ENCODE data around the gene MAP2K1. TPM values are rescaled to one million over a fixed set of nuclear protein-coding genes. Genes with fewer than 3 reads are reported as not detected.
"Not testable (repeated sequence)": the region's sequence is repeated elsewhere in the genome, so short reads cannot be mapped to it uniquely, and the experiment has no call there.

The MAP2K1 gene
- total RNA-seq, 1 donor from 2014 or later, result 66.5 TPM

DNA sequence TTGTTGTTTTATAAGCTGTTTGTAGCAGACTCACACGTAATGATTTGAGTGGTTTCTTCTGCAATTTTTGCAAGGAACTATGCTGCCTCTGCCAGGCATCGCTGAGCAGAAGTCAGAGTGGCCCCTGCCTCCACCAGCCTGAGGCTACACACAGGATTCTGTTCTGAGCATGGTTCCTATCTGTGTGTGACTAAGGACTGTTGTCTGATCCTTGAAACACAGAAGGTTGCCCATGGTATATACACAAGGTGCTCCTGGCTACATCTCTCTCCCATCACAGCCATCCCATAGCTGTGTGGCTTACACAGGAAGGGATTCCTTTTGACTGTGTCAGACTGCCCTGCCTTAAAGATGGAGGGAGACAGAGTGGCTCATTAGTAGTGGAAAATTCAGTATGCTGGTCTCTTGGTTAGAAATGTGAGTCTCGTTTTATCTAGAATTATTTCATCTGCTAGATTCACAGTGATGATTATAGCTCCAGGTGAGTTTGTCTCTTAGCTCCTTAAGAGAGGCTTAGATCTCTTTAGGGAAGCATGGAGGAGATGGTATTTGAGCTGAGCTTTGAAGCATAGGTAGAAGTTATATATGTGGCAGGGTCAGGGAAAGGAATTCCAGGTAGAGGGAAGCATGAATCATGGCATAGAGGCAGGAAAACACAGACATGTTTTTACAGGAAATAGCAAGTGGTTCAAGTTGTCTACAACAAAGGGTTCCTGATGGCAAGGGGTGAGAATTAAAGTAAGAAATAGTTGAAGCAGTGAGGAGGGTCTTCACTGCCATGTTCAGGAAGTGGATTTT is 73.3 kb downstream of the MAP2K1 start:
- H3K79me2 ChIP-seq (ENCODE audit: insufficient read depth, low read length), result no peaks in the 10 kb centered on the region
- Mint-ChIP-seq H3K9me3 (ENCODE audit: unreplicated experiment) (peaks cover 3% of the 10 kb centered on the region), H3K36me3 (ENCODE audit: low read depth, unreplicated experiment) (peaks cover 18% of the 10 kb centered on the region), H3K4me3 (ENCODE audit: unreplicated experiment) (peak overlapping the region; percentile 68), H3K4me1 (ENCODE audit: low read depth, unreplicated experiment) (peaks cover 19% of the 10 kb centered on the region), H3K27me3 (ENCODE audit: low read depth, unreplicated experiment) (no peaks in the 10 kb centered on the region), H3K27ac (ENCODE audit: unreplicated experiment) (peak overlapping the region; percentile 27)
- FAIRE-seq, result no peak
- TF ChIP-seq CTCF (IDR thresholded peaks at IDR 0.05; ENCODE audit: insufficient read depth, low read depth, low read length), result no peak
- DNase-seq (ENCODE audit: low read depth), result peak; percentile 66
- no peaks in the 10 kb centered on the region for H3K9me3 ChIP-seq (ENCODE audit: insufficient read depth, low read depth, low read length)
- peak overlapping the region; percentile 1 for H3K9ac ChIP-seq (ENCODE audit: low read length)
- no peak overlapping the region for H3K27ac ChIP-seq (ENCODE audit: low read depth, low read length)
- peaks cover 19% of the 10 kb centered on the region for H3K4me1 ChIP-seq (ENCODE audit: insufficient read depth, low read length)
- H3K4me3 ChIP-seq (ENCODE audit: insufficient read depth, low read depth, low read length), result no peak overlapping the region
- no peak overlapping the region for H2AFZ ChIP-seq (ENCODE audit: low read depth, low read length)
- H3K4me2 ChIP-seq (ENCODE audit: low read length), result peak overlapping the region; percentile 20
- H3K27me3 ChIP-seq (ENCODE audit: insufficient read depth, low read length), result no peaks in the 10 kb centered on the region
- no peaks in the 10 kb centered on the region for H3K36me3 ChIP-seq (ENCODE audit: insufficient read depth, low read length)
- H4K20me1 ChIP-seq (ENCODE audit: insufficient read depth, low read length), result peaks cover 7% of the 10 kb centered on the region

DNA sequence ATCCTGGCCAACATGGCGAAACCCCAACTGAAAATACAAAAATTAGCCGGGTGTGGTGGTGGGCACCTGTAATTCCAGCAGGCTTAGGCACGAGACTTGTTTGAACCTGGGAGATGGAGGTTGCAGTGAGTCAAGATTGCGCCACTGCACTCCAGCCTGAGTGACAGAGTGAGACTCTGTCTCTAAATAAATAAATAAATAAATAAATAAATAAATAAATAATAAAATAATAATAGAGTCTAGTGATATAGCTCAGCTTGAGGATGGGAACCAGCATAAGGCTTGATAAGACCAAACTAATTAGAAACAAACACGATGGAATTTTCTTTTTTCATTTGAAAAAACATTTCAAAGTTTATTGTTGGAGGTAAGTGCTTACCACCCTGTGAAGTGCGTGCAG is 74.6 kb downstream of the MAP2K1 start:
- H3K36me3 Mint-ChIP-seq (ENCODE audit: low read depth, unreplicated experiment), result peaks cover 16% of the 10 kb centered on the region
- H3K79me2 ChIP-seq (ENCODE audit: insufficient read depth, low read length); H3K9me3 Mint-ChIP-seq (ENCODE audit: unreplicated experiment); H3K9me3 ChIP-seq (ENCODE audit: insufficient read depth, low read depth, low read length); H3K36me3 ChIP-seq (ENCODE audit: insufficient read depth, low read length); H3K4me2 ChIP-seq (ENCODE audit: low read length); H3K9ac ChIP-seq (ENCODE audit: low read length); H2AFZ ChIP-seq (ENCODE audit: low read depth, low read length); FAIRE-seq; H4K20me1 ChIP-seq (ENCODE audit: insufficient read depth, low read length); H3K27me3 ChIP-seq (ENCODE audit: insufficient read depth, low read length); H3K4me3 ChIP-seq (ENCODE audit: insufficient read depth, low read depth, low read length); H3K27ac ChIP-seq (ENCODE audit: low read depth, low read length); H3K27me3 Mint-ChIP-seq (ENCODE audit: low read depth, unreplicated experiment); H3K4me3 Mint-ChIP-seq (ENCODE audit: unreplicated experiment); DNase-seq (ENCODE audit: low read depth): not testable (repeated sequence)
- peaks cover 17% of the 10 kb centered on the region for H3K4me1 ChIP-seq (ENCODE audit: insufficient read depth, low read length)
- H3K4me1 Mint-ChIP-seq (ENCODE audit: low read depth, unreplicated experiment), result peaks cover 19% of the 10 kb centered on the region
- peak overlapping the region; percentile 47 for H3K27ac Mint-ChIP-seq (ENCODE audit: unreplicated experiment)

DNA sequence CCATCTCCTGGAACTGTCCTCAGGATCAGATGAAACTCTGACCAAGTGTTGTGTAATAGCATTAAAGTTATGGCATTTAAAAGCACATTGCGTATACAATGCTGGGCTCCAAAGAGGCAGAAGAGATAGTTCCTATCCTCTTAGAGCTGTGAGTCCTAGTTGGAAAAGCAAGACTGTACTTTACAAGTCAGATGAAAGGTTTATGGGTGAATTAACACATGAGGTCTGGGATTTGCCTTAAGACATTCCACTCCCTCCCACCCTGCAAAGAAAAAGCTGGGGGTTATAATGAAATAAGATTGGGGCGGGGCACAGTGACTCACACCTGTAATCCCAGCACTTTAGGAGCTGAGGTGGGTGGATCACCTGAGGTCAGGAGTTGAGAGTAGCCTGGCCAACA is 75.2 kb downstream of the MAP2K1 start:
- H3K27ac ChIP-seq (ENCODE audit: low read depth, low read length), result no peak overlapping the region
- H3K9me3 ChIP-seq (ENCODE audit: insufficient read depth, low read depth, low read length), result no peaks in the 10 kb centered on the region
- no peaks in the 10 kb centered on the region for H3K27me3 ChIP-seq (ENCODE audit: insufficient read depth, low read length)
- peaks cover 16% of the 10 kb centered on the region for H3K36me3 Mint-ChIP-seq (ENCODE audit: low read depth, unreplicated experiment)
- FAIRE-seq (no peak), DNase-seq (ENCODE audit: low read depth) (no peak)
- H3K36me3 ChIP-seq (ENCODE audit: insufficient read depth, low read length), result no peaks in the 10 kb centered on the region
- H3K4me1 ChIP-seq (ENCODE audit: insufficient read depth, low read length), result peaks cover 13% of the 10 kb centered on the region
- peaks cover 19% of the 10 kb centered on the region for H3K4me1 Mint-ChIP-seq (ENCODE audit: low read depth, unreplicated experiment)
- no peak overlapping the region for H3K9ac ChIP-seq (ENCODE audit: low read length)
- peaks cover 3% of the 10 kb centered on the region for H3K9me3 Mint-ChIP-seq (ENCODE audit: unreplicated experiment)
- no peak overlapping the region for H2AFZ ChIP-seq (ENCODE audit: low read depth, low read length)
- TF ChIP-seq CTCF (IDR thresholded peaks at IDR 0.05; ENCODE audit: insufficient read depth, low read depth, low read length) (no peak), EZH2 (IDR thresholded peaks at IDR 0.05; ENCODE audit: insufficient read depth, low read length) (no peak)
- H3K27ac Mint-ChIP-seq (ENCODE audit: unreplicated experiment), result no peak overlapping the region
- no peaks in the 10 kb centered on the region for H4K20me1 ChIP-seq (ENCODE audit: insufficient read depth, low read length)
- H3K4me3 ChIP-seq (ENCODE audit: insufficient read depth, low read depth, low read length), result no peak overlapping the region
- no peaks in the 10 kb centered on the region for H3K27me3 Mint-ChIP-seq (ENCODE audit: low read depth, unreplicated experiment)
- H3K4me2 ChIP-seq (ENCODE audit: low read length), result no peak overlapping the region
- no peak overlapping the region for H3K4me3 Mint-ChIP-seq (ENCODE audit: unreplicated experiment)
- no peaks in the 10 kb centered on the region for H3K79me2 ChIP-seq (ENCODE audit: insufficient read depth, low read length)
